ENCODE results near the gene TTC7B. TPM values are rescaled to one million over a fixed set of nuclear protein-coding genes. Genes with fewer than 3 reads are reported as not detected.

Gene TTC7B
- polyA plus RNA-seq, 1 donor from 2014 or later, result 19.9 TPM

DNA sequence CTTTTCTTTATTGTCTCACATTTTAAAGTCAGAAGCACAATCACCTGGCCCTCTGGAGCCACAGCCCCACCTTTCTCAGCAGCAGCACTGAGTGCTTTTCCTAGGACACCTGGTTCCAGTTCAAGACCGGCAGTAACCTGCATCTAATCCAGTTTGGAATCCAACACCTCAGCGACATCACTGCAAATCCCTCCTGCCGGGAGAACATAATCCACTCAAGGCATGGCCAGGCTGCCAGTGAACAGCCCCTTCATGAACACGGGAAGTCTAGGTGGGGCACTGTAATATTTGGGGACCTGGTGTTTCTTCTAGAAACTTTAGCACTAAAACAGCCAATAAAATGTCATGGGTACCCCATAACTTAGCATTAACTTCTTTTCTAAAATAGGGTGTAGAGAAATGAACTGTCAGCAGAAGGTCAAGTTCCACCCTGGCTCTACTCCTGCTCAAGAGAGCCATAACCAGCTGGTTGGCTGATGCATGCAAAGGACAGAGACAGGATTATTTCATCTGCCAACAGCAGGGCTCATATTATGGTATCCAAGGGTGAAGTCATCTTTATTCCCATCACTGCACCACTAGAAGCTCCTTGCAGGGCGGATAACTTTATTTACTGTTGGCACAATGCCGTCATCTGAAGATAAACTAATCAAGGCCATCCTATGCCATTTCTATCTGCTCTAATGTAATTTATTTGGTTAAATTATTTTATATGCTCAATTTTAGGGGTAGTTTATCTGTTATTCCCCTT is 76.7 kb downstream of the TTC7B start:
- no peaks in the 10 kb centered on the region for H3K9me3 ChIP-seq (ENCODE audit: low read length)
- H3K4me2 ChIP-seq (ENCODE audit: low read length), result no peak overlapping the region
- no peaks in the 10 kb centered on the region for H3K79me2 ChIP-seq (replicated peaks; ENCODE audit: insufficient read depth, low read length)
- no peaks in the 10 kb centered on the region for H3F3A ChIP-seq (ENCODE audit: insufficient read depth, low read length, poor library complexity, severe bottlenecking)
- TF ChIP-seq, protein P1, sequence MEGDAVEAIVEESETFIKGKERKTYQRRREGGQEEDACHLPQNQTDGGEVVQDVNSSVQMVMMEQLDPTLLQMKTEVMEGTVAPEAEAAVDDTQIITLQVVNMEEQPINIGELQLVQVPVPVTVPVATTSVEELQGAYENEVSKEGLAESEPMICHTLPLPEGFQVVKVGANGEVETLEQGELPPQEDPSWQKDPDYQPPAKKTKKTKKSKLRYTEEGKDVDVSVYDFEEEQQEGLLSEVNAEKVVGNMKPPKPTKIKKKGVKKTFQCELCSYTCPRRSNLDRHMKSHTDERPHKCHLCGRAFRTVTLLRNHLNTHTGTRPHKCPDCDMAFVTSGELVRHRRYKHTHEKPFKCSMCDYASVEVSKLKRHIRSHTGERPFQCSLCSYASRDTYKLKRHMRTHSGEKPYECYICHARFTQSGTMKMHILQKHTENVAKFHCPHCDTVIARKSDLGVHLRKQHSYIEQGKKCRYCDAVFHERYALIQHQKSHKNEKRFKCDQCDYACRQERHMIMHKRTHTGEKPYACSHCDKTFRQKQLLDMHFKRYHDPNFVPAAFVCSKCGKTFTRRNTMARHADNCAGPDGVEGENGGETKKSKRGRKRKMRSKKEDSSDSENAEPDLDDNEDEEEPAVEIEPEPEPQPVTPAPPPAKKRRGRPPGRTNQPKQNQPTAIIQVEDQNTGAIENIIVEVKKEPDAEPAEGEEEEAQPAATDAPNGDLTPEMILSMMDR (IDR thresholded peaks at IDR 0.05; ENCODE audit: poor library complexity, severe bottlenecking), result no peak
- TF ChIP-seq TAF1 (IDR thresholded peaks at IDR 0.05; ENCODE audit: low read depth) (no peak), RAD21 (conservative IDR thresholded peaks at IDR 0.05) (no peak), MXI1 (conservative IDR thresholded peaks at IDR 0.05; ENCODE audit: poor library complexity, severe bottlenecking) (no peak), EP300 (conservative IDR thresholded peaks at IDR 0.05; ENCODE audit: poor library complexity, severe bottlenecking) (no peak), POLR2AphosphoS5 (IDR thresholded peaks at IDR 0.05) (no peak), SMC3 (conservative IDR thresholded peaks at IDR 0.05; ENCODE audit: poor library complexity) (no peak), EZH2 (IDR thresholded peaks at IDR 0.05; ENCODE audit: borderline replicate concordance, insufficient read depth, low read length, poor library complexity, severe bottlenecking) (no peak)
- TF ChIP-seq, protein P2, sequence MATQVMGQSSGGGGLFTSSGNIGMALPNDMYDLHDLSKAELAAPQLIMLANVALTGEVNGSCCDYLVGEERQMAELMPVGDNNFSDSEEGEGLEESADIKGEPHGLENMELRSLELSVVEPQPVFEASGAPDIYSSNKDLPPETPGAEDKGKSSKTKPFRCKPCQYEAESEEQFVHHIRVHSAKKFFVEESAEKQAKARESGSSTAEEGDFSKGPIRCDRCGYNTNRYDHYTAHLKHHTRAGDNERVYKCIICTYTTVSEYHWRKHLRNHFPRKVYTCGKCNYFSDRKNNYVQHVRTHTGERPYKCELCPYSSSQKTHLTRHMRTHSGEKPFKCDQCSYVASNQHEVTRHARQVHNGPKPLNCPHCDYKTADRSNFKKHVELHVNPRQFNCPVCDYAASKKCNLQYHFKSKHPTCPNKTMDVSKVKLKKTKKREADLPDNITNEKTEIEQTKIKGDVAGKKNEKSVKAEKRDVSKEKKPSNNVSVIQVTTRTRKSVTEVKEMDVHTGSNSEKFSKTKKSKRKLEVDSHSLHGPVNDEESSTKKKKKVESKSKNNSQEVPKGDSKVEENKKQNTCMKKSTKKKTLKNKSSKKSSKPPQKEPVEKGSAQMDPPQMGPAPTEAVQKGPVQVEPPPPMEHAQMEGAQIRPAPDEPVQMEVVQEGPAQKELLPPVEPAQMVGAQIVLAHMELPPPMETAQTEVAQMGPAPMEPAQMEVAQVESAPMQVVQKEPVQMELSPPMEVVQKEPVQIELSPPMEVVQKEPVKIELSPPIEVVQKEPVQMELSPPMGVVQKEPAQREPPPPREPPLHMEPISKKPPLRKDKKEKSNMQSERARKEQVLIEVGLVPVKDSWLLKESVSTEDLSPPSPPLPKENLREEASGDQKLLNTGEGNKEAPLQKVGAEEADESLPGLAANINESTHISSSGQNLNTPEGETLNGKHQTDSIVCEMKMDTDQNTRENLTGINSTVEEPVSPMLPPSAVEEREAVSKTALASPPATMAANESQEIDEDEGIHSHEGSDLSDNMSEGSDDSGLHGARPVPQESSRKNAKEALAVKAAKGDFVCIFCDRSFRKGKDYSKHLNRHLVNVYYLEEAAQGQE (IDR thresholded peaks at IDR 0.05; ENCODE audit: borderline replicate concordance), result no peak
- no peak overlapping the region for H3K9ac ChIP-seq (ENCODE audit: low read length)
- H2AFZ ChIP-seq (ENCODE audit: low read depth, low read length), result no peak overlapping the region
- no peaks in the 10 kb centered on the region for H3K9me2 ChIP-seq (ENCODE audit: insufficient read depth, low read length)
- no peaks in the 10 kb centered on the region for H3K27me3 ChIP-seq (ENCODE audit: insufficient read depth, low read depth, low read length)
- no peaks in the 10 kb centered on the region for H3K36me3 ChIP-seq (ENCODE audit: insufficient read depth, low read length)
- H3K4me3 ChIP-seq (ENCODE audit: low read length), result no peak overlapping the region
- no peak overlapping the region for H3K27ac ChIP-seq (ENCODE audit: low read length)
- H4K20me1 ChIP-seq (ENCODE audit: insufficient read depth), result no peaks in the 10 kb centered on the region

DNA sequence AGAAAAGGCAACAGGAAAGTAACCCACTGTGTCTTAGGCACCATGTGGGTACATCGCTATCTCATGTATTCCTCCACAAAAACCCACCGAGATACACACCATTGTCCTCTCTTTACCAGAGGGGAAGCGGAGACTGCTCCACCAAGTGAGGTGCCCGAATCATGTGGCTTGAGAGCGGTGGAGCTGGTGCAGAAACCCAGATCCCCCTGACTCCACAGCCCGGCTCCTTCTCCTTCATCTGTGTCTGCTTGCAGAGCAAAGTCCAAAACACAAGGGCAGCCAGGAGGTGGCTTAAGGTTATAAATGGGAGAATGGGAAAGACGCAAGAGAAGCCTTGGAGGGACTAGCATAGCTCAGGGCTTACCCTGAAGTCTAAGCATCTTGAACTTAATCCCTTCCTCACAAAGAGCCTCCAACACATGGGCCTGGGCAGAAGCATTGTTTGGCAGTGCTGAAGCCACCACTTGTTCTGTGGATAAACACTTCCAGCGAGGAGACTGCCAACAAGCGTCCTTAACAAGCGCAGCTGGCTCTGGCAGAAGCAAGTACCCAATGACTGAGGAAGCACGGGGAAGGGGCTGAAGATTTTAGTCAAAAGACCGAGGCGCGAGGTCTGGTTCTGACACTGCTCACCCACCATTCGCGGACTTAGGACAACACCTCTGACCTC is 83.0 kb downstream of the TTC7B start:
- Histone ChIP-seq H3K9me3 (ENCODE audit: low read length) (no peaks in the 10 kb centered on the region), H3K4me2 (ENCODE audit: low read length) (no peak overlapping the region), H3K36me3 (ENCODE audit: insufficient read depth, low read length) (no peaks in the 10 kb centered on the region), H3K9ac (ENCODE audit: low read length) (no peak overlapping the region), H3K4me3 (ENCODE audit: low read length) (no peak overlapping the region), H3K9me2 (ENCODE audit: insufficient read depth, low read length) (no peaks in the 10 kb centered on the region), H3K79me2 (replicated peaks; ENCODE audit: insufficient read depth, low read length) (no peaks in the 10 kb centered on the region), H3F3A (ENCODE audit: insufficient read depth, low read length, poor library complexity, severe bottlenecking) (no peaks in the 10 kb centered on the region), H3K27ac (ENCODE audit: low read length) (no peak overlapping the region), H2AFZ (ENCODE audit: low read depth, low read length) (no peak overlapping the region), H4K20me1 (ENCODE audit: insufficient read depth) (no peaks in the 10 kb centered on the region), H3K27me3 (ENCODE audit: insufficient read depth, low read depth, low read length) (no peaks in the 10 kb centered on the region)
- TF ChIP-seq EP300 (conservative IDR thresholded peaks at IDR 0.05; ENCODE audit: poor library complexity, severe bottlenecking) (no peak), EZH2 (IDR thresholded peaks at IDR 0.05; ENCODE audit: borderline replicate concordance, insufficient read depth, low read length, poor library complexity, severe bottlenecking) (no peak), TAF1 (IDR thresholded peaks at IDR 0.05; ENCODE audit: low read depth) (no peak), SMC3 (conservative IDR thresholded peaks at IDR 0.05; ENCODE audit: poor library complexity) (no peak), MXI1 (conservative IDR thresholded peaks at IDR 0.05; ENCODE audit: poor library complexity, severe bottlenecking) (no peak), POLR2AphosphoS5 (IDR thresholded peaks at IDR 0.05) (no peak), RAD21 (conservative IDR thresholded peaks at IDR 0.05) (no peak)
- TF ChIP-seq, protein P1 (IDR thresholded peaks at IDR 0.05; ENCODE audit: poor library complexity, severe bottlenecking), result no peak
- TF ChIP-seq, protein P2 (IDR thresholded peaks at IDR 0.05; ENCODE audit: borderline replicate concordance), result no peak
